C4-2B (cell line): ENCODE results near the gene PRSS33.

Experiments
- H3K27ac ChIP-seq: fragments of 450-650 bp; 2 replicates; pipeline ENCODE4 v1.5.1; 2017
- ZFX ChIP-seq: fragments of 450-650 bp; IDR thresholded peaks from 2 replicates; pipeline ENCODE4 v1.6.1; 2017
- TF ChIP-seq, protein P1 (sequence below): fragments of 450-650 bp; conservative IDR thresholded peaks from 2 replicates; pipeline ENCODE4 v1.5.1; 2017; ENCODE audit warnings: mild to moderate bottlenecking

Gene PRSS33

DNA sequence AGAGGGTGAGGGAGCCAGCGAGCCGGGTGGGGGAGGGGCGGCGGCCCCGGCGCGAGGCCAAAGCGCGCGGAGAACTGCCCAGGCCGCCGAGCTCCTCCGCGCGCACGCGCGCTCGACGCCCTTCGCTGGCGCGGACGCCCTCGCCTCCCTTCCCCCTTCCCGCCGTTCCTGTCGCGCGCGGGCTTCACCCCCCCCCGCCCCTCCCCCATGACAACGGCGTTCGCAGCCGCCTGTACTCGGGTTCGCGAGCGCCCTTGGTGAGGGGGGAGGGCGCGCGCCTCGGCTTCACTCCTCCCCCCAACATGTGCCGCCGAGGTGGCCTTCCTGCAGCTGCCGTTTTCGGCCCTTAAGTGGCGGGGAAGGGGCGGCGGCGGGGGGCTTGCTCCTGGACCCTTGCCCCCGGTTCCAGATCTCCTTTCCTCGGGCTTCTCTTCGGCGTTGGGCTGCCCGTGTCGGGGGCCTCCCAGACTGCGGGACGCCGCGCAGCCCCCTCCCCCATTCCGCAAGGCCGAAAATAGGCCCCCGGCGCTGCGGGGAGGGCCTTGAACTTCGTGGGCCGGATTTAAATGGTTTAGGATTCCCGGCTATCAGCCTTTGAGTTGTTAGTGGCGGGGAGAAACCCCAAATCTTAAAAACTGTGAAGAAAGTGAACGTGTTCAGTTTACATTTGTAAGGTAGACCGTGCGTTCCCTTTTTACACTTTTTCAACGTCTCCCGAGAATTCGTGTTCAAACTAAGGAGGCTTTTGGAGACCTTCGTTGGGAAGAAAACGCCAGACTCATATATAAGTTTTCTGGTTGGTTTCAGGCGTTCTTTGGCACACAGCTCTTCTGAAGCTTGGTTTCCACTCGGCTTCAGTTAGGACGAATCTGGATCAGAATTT lies 34.3 kb downstream of the PRSS33 start:
- H3K27ac ChIP-seq, result peak overlapping the region; percentile 87
- TF ChIP-seq ZFX, result no peak

DNA sequence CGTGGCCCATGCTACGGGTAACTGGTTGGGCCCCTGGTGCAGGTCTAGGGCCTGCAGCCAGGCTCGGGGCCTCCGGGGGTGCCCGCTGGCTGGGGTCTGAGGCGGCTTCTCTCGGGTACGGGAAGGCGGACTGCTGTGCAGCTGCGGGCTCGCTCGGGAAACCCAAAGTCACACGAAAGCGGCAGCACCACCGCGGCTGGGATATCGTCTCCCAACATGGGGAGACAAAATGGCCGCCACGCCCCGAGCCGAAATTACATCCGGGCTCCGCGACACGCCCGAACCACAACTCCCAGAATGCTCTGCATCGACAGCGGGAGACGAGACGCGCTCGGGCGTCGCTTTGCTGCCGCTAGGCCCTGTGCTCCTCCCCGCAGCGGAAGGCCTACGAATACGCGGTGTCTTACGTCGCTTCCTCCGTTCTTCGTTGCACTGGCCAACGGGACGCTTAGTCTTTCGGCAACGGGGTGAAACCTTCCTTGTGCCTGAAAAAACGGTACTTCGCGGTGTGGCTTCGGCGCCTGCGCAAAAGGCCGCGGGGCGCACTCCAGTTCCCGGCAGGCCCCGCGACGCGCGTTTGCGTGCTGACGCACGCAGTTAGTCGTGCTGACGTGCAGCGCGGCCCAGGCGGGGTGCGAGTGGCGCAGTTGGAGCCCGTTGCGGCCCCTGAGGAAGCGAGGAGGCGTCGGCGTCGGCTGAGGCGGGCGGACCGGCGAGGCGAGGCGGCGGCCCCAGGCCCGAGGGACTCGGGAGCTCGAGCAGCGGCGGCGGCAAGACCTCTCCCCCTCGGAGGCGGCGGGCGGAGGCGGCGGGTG lies 35.1 kb downstream of the PRSS33 start, which contains the start of gene SRRM2:
TSS of gene SRRM2 (plus strand) at position 604 of the 815 bp plus-strand sequence. CDS start 3,727 bp downstream, outside the sequence.
- peak; percentile 96 for TF ChIP-seq ZFX
- TF ChIP-seq, protein P1, sequence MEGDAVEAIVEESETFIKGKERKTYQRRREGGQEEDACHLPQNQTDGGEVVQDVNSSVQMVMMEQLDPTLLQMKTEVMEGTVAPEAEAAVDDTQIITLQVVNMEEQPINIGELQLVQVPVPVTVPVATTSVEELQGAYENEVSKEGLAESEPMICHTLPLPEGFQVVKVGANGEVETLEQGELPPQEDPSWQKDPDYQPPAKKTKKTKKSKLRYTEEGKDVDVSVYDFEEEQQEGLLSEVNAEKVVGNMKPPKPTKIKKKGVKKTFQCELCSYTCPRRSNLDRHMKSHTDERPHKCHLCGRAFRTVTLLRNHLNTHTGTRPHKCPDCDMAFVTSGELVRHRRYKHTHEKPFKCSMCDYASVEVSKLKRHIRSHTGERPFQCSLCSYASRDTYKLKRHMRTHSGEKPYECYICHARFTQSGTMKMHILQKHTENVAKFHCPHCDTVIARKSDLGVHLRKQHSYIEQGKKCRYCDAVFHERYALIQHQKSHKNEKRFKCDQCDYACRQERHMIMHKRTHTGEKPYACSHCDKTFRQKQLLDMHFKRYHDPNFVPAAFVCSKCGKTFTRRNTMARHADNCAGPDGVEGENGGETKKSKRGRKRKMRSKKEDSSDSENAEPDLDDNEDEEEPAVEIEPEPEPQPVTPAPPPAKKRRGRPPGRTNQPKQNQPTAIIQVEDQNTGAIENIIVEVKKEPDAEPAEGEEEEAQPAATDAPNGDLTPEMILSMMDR, result no peak
- H3K27ac ChIP-seq, result peak within 1 kb of the TSS; percentile 87

DNA sequence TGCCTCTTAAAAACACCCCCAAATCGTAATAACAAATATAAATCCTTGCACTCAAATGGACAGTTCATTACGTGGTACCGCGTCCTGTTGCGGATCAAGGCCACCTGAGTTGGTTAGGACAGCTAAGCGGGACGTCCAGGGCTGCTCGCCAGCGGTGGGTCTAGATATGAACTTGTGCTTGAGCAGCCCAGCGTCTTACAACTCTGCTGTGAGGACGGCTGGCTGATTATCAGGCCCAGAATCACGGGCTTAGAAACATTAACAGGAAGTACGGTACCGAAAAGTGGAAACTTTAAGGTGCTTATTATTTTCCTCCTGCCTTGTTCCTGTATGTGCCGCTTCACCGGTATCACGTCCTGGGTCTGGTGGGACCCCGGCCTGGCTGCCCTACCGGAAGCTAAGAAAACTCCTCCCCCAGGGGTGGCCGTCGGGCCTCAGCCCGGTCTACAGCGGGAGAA lies 35.8 kb downstream of the PRSS33 start:
- H3K27ac ChIP-seq, result peak overlapping the region; percentile 87
- no peak for TF ChIP-seq ZFX
- TF ChIP-seq, protein P1, result no peak

DNA sequence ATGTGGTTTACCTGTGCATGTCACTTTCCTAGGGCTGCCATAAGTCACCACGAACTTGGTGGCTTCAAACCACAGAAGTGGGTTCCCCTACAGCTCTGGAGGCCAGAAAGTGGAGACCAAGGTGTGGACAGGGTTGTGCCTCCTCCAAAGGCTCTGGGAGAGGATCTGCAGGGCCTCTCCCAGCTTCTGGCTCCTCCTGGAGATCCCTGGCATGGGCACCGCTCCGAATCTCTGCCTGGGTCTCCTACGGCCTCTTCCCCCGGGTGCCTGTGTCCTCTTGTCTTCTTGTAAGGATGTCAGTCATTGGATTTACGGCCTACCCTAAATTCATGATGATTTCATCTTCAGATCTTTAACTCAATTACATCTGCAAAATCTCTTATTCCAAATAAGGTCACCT lies 37.4 kb downstream of the PRSS33 start:
- H3K27ac ChIP-seq, result no peak overlapping the region
- TF ChIP-seq, protein P1, result no peak
- no peak for TF ChIP-seq ZFX

DNA sequence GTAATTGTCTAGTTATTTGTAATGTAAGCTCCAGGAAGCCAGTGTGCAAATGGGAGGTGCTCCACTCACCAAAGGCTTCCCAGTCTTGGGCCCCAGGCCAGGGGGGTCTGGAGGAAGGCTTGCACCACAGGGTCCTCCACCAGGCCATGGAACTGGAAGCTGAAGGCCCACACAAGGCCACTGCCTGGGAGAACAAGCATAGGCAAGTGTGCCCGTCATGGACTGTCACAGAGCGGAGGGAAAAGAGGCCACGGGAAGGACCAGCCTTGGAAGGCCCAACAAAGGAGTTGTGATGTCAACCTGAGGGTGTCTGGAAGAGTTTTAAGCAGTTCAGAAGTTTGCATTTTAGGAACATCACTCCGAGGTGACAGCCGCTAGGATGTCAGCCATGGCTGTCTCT lies 37.9 kb downstream of the PRSS33 start:
- H3K27ac ChIP-seq, result no peak overlapping the region
- TF ChIP-seq, protein P1, result no peak
- no peak for TF ChIP-seq ZFX

DNA sequence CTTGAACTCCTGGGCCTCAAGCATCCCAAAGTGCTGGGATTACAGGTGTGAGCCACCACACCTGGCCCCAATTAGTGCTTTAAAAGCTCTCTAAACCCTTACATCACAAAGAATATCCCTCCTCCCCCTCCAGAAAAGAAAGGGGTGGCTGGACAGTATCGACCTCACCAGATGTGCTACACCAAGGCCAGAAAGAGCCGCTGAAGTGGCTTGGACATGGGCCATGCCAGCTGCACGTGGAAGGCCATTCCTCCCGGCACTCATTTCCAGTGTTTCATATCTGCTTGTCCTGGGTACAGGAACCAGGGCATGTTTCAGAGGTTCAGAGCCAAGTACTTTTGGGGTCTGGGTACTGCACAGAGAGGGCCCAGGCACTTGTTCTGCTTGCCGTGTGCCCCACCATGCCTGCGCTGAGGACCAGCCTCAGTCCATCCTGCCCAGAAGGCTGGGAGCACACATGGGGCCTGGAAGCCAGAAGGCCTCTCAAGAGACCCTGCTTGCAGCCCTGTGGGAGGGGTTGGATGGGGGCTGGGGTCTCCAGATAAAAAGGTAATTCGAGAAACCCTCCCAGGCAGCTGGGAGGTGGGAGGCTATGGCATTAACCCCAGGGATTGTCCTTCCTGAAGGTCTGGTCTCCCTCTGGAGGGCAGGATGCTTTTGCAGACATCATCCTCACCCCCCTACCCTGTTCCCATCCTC lies 38.5 kb downstream of the PRSS33 start:
- H3K27ac ChIP-seq, result no peak overlapping the region
- TF ChIP-seq, protein P1, result no peak
- no peak for TF ChIP-seq ZFX

DNA sequence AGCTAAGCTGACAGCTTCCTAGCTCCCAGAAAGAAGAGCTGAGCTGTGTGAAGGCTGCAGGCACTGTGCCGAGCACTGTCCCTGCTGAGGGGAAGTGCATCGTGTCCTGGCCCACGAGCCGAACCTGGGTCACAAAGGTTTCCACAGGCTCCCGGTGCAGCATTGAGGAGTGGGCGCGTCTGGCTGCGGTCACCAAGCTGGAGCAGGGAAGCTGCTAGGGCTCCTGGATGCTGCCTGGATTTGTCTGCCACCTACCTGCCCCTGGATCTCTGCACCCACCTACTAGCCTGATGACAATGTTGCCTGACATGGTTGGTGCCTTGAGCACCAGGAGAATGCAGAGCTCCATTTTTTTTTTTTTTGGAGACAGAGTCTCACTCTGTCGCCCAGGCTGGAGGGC lies 41.4 kb downstream of the PRSS33 start:
- no peak overlapping the region for H3K27ac ChIP-seq
- no peak for TF ChIP-seq ZFX
- TF ChIP-seq, protein P1, result no peak
